Ishikawa (cell line): ENCODE data around the gene EEFSEC.

Source experiments
- CEBPB ChIP-seq: IDR thresholded peaks from 2 replicates; pipeline ENCODE4 v1.6.1; 2012
- EP300 ChIP-seq: IDR thresholded peaks from 2 replicates; pipeline ENCODE4 v1.6.1; 2012; ENCODE audit warnings: borderline replicate concordance
- RAD21 ChIP-seq: IDR thresholded peaks from 2 replicates; pipeline ENCODE4 v1.6.1; 2012; ENCODE audit warnings: low read depth
- YY1 ChIP-seq: IDR thresholded peaks from 2 replicates; pipeline ENCODE4 v1.6.1; 2012; ENCODE audit warnings: low read depth
- TF ChIP-seq, protein P1 (sequence below): IDR thresholded peaks from 2 replicates; pipeline ENCODE4 v1.6.1; 2012

DNA sequence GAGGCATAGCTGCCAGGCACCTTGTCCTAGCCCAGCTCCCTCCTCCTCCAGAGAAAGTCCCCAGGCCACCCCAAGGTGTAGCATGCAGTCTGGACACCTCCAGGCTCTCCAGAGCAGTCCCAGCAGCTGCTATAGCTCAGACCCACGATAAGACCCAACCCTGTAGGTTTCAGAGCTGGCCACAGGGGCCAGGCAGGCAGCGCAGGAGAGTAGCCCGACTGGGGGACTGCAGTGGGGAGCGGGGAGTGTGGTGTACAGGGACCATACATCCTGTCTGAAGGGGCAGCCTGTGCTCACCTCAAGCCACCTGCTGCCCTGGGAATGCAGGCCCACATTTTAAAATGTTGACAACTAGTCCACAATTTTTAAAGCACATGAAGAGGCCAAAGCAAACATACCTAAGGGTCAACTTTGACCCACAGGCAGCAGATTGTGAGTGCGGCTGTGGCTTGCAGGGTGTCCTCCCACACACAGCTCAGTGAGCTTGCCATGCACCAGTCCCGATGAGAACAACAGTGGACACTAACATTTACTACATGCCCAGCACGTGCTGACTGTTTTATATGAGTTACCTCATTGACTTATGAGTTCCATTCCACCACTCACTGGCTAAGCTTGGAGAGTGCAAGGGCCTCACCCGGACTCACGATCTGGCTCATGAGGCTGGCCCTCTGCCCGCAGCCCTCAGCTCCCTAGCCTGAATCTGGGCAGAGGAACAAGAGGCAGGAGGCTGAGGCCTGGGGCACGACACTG, 232.0 kb downstream of the EEFSEC start:
- TF ChIP-seq YY1 = no peak
- TF ChIP-seq RAD21 = no peak
- TF ChIP-seq CEBPB = no peak
- TF ChIP-seq, protein P1, sequence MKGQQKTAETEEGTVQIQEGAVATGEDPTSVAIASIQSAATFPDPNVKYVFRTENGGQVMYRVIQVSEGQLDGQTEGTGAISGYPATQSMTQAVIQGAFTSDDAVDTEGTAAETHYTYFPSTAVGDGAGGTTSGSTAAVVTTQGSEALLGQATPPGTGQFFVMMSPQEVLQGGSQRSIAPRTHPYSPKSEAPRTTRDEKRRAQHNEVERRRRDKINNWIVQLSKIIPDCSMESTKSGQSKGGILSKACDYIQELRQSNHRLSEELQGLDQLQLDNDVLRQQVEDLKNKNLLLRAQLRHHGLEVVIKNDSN = no peak
- no peak for TF ChIP-seq EP300
